Testis (tissue), 2 donors: ENCODE measurements around the gene ARID1A.

ENCODE experiments used
- POLR2A ChIP-seq: fragments of 450-650 bp; IDR thresholded peaks from one replicate; pipeline ENCODE4 v1.6.1; 2017; ENCODE audit warnings: antibody characterized with exemption, mild to moderate bottlenecking, moderate library complexity
- TF ChIP-seq, protein P1 (sequence below), 3 experiments: fragments of 450-650 bp in 2 of 3; fragments of 200-600 bp in 1 of 3; sonication (generic) in 1 of 3; IDR thresholded peaks; one replicate each; pipeline ENCODE4 v1.5.1; 2016 to 2019; ENCODE audit warnings: antibody characterized with exemption in 3 of 3, mild to moderate bottlenecking in 2 of 3, moderate library complexity in 1 of 3

DNA sequence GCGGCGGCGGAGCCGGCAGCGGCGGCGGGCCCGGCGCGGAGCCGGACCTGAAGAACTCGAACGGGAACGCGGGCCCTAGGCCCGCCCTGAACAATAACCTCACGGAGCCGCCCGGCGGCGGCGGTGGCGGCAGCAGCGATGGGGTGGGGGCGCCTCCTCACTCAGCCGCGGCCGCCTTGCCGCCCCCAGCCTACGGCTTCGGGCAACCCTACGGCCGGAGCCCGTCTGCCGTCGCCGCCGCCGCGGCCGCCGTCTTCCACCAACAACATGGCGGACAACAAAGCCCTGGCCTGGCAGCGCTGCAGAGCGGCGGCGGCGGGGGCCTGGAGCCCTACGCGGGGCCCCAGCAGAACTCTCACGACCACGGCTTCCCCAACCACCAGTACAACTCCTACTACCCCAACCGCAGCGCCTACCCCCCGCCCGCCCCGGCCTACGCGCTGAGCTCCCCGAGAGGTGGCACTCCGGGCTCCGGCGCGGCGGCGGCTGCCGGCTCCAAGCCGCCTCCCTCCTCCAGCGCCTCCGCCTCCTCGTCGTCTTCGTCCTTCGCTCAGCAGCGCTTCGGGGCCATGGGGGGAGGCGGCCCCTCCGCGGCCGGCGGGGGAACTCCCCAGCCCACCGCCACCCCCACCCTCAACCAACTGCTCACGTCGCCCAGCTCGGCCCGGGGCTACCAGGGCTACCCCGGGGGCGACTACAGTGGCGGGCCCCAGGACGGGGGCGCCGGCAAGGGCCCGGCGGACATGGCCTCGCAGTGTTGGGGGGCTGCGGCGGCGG, 1.0 kb downstream of the ARID1A start:
- TF ChIP-seq, protein P1, sequence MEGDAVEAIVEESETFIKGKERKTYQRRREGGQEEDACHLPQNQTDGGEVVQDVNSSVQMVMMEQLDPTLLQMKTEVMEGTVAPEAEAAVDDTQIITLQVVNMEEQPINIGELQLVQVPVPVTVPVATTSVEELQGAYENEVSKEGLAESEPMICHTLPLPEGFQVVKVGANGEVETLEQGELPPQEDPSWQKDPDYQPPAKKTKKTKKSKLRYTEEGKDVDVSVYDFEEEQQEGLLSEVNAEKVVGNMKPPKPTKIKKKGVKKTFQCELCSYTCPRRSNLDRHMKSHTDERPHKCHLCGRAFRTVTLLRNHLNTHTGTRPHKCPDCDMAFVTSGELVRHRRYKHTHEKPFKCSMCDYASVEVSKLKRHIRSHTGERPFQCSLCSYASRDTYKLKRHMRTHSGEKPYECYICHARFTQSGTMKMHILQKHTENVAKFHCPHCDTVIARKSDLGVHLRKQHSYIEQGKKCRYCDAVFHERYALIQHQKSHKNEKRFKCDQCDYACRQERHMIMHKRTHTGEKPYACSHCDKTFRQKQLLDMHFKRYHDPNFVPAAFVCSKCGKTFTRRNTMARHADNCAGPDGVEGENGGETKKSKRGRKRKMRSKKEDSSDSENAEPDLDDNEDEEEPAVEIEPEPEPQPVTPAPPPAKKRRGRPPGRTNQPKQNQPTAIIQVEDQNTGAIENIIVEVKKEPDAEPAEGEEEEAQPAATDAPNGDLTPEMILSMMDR (IDR thresholded peaks at IDR 0.05): no peak
- no peak for TF ChIP-seq POLR2A
